ENCODE data around the gene NOP53.
"Not testable (repeated sequence)": the region's sequence is repeated elsewhere in the genome, so short reads cannot be mapped to it uniquely, and the experiment has no call there.

The NOP53 gene

GRCh38 chr19:47716270-47716937 is 28.9 kb upstream of the NOP53 start:
- no peak for FAIRE-seq

DNA sequence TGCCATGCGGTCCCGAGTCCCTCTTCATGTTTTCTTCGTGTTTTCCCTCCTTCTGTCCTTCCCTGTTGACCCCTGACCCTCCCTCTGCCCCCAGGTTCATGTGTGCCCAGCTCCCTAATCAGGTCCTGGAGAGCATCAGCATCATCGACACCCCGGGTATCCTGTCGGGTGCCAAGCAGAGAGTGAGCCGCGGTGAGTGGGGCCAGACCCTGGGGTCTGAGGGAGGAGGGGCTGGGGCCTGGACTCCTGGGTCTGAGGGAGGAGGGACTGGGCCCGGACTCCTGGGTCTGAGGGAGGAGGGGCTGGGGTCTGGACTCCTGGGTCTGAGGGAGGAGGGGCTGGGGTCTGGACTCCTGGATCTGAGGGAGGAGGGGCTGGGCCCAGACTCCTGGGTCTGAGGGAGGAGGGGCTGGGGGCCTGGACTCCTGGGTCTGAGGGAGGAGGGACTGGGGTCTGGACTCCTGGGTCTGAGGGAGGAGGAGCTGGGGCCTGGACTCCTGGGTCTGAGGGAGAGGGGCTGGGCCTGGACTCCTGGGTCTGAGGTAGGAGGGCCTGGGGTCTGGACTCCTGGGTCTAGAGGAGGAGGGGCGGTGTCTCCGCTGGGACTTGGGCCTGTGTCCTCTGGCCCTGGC is 26.8 kb upstream of the NOP53 start:
- FAIRE-seq; DNase-seq (ENCODE audit: extremely low spot score, insufficient read length, low read depth): not testable (repeated sequence)

More at GRCh38 chr19:47716270-47716937, 28.9 kb upstream of the NOP53 start:
- DNase-seq (ENCODE audit: extremely low spot score, insufficient read length, low read depth), result no peak

DNA sequence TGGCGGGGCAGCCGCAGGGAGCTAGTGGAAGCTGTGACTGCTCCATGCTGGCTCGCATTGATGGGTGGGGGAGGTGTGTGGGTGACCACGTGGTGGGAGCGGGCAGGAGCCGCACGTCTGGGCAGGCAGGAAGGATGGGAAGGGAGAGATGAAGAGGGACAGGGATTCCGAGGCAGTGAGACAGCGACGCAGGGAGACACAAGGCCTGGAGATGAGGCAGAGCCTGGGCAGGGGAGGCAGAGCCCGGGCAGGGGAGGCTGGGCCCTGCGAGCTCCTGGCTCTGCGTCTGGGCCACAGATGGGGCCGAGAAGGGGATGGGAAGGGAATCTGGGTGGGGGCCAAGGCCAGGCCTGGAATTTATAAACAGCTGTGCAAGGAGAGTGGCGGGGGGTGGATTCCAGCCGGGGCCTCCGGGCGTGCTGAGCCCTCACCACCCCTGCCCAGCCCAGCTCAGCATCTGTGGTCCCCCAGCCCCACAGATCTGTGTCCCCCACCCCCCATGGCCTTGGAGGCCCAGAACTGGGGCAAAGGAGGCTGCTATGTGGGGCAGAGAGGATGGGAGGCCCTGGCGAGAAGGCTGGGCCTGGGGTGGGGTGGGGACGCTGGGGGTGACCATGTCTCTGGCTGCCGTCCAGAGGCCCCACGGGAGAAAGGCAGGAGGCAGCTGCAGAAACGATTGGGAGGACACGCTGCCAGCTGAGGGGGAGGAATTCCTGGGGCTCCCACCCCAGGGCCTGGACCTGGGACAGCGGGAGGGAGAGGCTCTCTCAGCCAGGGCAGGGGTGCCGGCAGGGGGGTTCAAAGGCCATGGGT is 26.1 kb upstream of the NOP53 start:
- FAIRE-seq (no peak), DNase-seq (ENCODE audit: extremely low spot score, insufficient read length, low read depth) (no peak)

DNA sequence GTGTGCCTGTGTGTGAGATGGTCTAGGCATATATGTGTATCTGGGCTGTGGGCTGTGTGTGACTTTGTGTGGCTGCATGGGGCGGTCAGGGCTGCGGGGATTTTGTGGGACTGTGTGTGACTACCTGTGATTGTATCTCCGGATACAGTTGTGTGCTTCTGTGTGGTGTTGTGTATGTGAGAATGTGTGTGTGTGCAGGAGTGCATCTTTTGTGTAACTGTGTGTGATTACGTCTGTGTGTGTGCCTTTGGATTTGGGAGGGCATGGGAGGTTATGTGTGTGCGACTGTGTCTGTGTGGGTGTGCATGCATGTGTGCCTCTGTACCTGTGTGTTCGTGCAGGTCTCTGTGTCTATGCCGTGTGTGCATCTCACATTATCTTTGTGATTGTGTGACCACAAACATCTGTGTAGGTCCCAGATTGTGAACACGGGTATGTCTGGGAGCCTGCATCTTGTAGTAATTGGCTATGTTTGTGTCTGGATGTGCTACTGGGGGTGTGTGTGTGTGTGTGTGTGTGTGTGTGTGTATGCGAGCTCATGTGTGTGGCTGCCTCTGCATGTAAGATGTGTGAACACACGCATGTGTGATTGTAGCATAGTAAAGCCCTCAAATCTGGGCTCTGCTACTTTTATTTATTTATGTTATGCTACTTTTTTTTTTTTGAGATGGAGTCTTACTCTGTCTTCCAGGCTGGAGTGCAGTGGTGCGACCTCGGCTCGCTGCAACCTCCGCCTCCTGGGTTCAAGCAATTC is 24.5 kb upstream of the NOP53 start:
- no peak for DNase-seq (ENCODE audit: extremely low spot score, insufficient read length, low read depth)
- FAIRE-seq, result no peak

DNA sequence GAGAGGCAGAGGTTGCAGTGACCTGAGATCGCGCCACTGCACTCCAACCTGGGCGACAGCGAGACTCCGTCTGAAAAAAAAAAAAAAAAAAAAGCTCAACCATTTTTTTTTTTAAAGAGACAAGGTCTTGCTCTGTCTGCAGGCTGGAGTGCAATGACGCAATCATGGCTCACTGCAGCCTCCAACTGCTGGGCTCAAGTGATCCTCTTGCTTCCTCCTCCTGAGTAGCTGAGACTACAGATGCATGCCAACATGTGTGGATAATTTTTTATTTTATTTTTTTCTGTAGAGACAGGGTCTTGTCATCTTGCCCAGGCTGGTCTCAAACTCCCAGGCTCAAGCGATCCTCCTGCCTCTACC is 21.8 kb upstream of the NOP53 start:
- FAIRE-seq (no peak), DNase-seq (ENCODE audit: extremely low spot score, insufficient read length, low read depth) (no peak)

DNA sequence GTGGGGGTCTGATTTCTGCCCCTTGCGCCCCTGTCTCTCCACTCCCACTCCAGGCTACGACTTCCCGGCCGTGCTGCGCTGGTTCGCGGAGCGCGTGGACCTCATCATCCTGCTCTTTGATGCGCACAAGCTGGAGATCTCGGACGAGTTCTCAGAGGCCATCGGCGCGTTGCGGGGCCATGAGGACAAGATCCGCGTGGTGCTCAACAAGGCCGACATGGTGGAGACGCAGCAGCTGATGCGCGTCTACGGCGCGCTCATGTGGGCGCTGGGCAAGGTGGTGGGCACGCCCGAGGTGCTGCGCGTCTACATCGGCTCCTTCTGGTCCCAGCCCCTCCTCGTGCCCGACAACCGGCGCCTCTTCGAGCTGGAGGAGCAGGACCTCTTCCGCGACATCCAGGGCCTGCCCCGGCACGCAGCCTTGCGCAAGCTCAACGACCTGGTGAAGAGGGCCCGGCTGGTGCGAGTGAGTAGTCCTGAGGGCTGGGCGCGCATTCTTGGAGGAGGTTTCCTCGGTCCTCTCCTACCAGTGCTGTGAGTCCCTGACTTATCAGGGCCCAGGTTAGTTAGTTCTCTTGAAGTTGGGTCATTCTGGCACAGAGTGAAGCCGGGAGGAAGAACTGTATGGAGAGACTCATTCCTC is 19.5 kb upstream of the NOP53 start:
- FAIRE-seq, result no peak
- no peak for DNase-seq (ENCODE audit: extremely low spot score, insufficient read length, low read depth)

DNA sequence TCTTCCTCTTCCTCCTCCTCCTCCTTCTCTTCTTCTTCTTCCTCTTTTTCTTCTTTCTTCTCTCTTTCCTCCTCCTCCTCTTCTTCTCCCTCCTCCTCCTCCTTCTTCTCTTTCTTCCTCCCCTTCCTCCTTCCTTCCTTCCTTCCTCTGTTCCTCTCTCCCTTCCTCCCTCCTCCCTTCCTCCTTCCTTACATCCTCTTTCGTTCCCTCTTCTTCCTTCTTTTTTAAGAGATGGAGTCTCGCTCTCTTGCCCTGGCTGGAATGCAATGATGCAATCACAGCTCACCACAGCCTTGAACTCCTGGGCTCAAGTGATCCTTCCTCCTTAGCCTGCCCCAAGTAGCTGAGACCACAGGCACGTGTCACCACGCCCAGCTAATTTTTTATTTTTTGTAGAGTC is 18.9 kb upstream of the NOP53 start:
- FAIRE-seq (no peak), DNase-seq (ENCODE audit: extremely low spot score, insufficient read length, low read depth) (no peak)

- FAIRE-seq; DNase-seq (ENCODE audit: extremely low spot score, insufficient read length, low read depth): not testable (repeated sequence)
Measured at GRCh38 chr19:47728295-47728694, 17.1 kb upstream of the NOP53 start.

- no peak for DNase-seq (ENCODE audit: extremely low spot score, insufficient read length, low read depth)
- FAIRE-seq, result no peak
Measured at GRCh38 chr19:47729468-47729798, 15.9 kb upstream of the NOP53 start.

GRCh38 chr19:47729799-47730520 is 15.4 kb upstream of the NOP53 start:
- DNase-seq (ENCODE audit: extremely low spot score, insufficient read length, low read depth) (no peak), FAIRE-seq (no peak)

- no peak for DNase-seq (ENCODE audit: extremely low spot score, insufficient read length, low read depth)
Measured at GRCh38 chr19:47730521-47730889, 14.8 kb upstream of the NOP53 start.

GRCh38 chr19:47730910-47731309 is 14.4 kb upstream of the NOP53 start:
- no peak for DNase-seq (ENCODE audit: extremely low spot score, insufficient read length, low read depth)
- FAIRE-seq, result no peak

More at GRCh38 chr19:47730521-47730889, 14.8 kb upstream of the NOP53 start:
- FAIRE-seq, result no peak

DNA sequence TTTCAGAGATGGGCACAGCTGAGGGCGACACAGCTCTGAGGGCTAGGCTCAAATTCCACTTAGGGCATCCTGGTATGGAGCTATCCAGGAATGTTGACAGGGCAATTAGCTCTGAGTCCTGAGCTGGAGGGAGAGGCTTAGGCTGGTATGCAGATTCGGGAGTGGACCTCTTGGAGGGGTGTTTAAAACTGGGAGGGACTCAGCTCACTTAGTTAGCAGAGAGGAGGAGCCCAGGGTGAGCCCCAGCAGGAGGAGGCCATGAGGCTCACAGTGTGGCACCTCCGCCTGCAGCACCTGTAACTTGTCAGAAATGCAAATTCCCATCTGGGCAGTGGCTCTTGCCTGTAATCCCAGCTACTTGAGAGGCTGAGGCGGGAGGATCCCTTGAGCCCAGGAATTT is 10.2 kb upstream of the NOP53 start:
- no peak for DNase-seq (ENCODE audit: extremely low spot score, insufficient read length, low read depth)
- FAIRE-seq, result no peak

DNA sequence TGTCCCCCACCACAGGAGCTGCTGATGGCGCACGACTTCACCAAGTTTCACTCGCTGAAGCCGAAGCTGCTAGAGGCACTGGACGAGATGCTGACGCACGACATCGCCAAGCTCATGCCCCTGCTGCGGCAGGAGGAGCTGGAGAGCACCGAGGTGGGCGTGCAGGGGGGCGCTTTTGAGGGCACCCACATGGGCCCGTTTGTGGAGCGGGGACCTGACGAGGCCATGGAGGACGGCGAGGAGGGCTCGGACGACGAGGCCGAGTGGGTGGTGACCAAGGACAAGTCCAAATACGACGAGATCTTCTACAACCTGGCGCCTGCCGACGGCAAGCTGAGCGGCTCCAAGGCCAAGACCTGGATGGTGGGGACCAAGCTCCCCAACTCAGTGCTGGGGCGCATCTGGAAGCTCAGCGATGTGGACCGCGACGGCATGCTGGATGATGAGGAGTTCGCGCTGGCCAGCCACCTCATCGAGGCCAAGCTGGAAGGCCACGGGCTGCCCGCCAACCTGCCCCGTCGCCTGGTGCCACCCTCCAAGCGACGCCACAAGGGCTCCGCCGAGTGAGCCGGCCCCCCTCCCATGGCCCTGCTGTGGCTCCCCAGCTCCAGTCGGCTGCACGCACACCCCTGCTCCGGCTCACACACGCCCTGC is 4.4 kb upstream of the NOP53 start:
- DNase-seq (ENCODE audit: extremely low spot score, insufficient read length, low read depth), result no peak
- no peak for FAIRE-seq

GRCh38 chr19:47741544-47742140 is 3.7 kb upstream of the NOP53 start:
- DNase-seq (ENCODE audit: extremely low spot score, insufficient read length, low read depth) (no peak), FAIRE-seq (no peak)

GRCh38 chr19:47742634-47743033 is 2.7 kb upstream of the NOP53 start:
- no peak for DNase-seq (ENCODE audit: extremely low spot score, insufficient read length, low read depth)

GRCh38 chr19:47746129-47746528 is 783 bp downstream of the NOP53 start:
- not testable (repeated sequence) for DNase-seq (ENCODE audit: extremely low spot score, insufficient read length, low read depth)

More at GRCh38 chr19:47742634-47743033, 2.7 kb upstream of the NOP53 start:
- FAIRE-seq, result no peak

GRCh38 chr19:47749326-47749725 is 4.0 kb downstream of the NOP53 start:
- no peak for DNase-seq (ENCODE audit: extremely low spot score, insufficient read length, low read depth)
- FAIRE-seq, result no peak

More at GRCh38 chr19:47746129-47746528, 783 bp downstream of the NOP53 start:
- not testable (repeated sequence) for FAIRE-seq

All from GM18507 (cell line).